Common myeloid progenitor, CD34-positive (primary cell): ENCODE measurements around the gene GPR85.
"Not testable (repeated sequence)": the region's sequence is repeated elsewhere in the genome, so short reads cannot be mapped to it uniquely, and the experiment has no call there.

Experiments
- CTCF ChIA-PET: fragments of 350-600 bp; sonication (Branson Sonifier 250); formaldehyde crosslinking; loops from one replicate; lab custom pipeline; 2021; ENCODE audit warnings: antibody characterized with exemption; lab: Charles Lee
- POLR2A ChIA-PET: fragments of 350-600 bp; sonication (Branson Sonifier 250); formaldehyde crosslinking; loops from one replicate; lab custom pipeline; 2021; ENCODE audit warnings: antibody characterized with exemption; lab: Charles Lee
- DNase-seq, 3 donors: peaks; one replicate each; pipeline versions ENCODE4 v3.0.0 to v3.0.0-alpha.2; 2013
- H3K27ac ChIP-seq, 2 experiments: 1 replicate in 1 of 2; 2 replicates in 1 of 2; pipeline ENCODE4 v1.7.0; 2013; ENCODE audit warnings: inconsistent platforms in 2 of 2, low read length in 2 of 2, mild to moderate bottlenecking in 2 of 2, low read depth in 1 of 2, moderate library complexity in 1 of 2; ENCODE audit not compliant: severe bottlenecking in 2 of 2, insufficient read depth in 1 of 2, poor library complexity in 1 of 2
- H3K27me3 ChIP-seq, 5 experiments: replicated peaks in 2 of 5; 1 replicate in 3 of 5; 2 replicates in 2 of 5; pipeline versions ENCODE4 v1.6.1 to v1.7.0; 2013; ENCODE audit warnings: low read length in 4 of 5, mild to moderate bottlenecking in 2 of 5, moderate library complexity in 2 of 5, inconsistent platforms in 1 of 5; ENCODE audit not compliant: insufficient read depth in 5 of 5, control insufficient read depth in 4 of 5
- H3K36me3 ChIP-seq, 4 experiments: 1 replicate in 2 of 4; 2 replicates in 2 of 4; pipeline versions ENCODE4 v1.6.1 to v1.7.0; 2013; ENCODE audit warnings: low read length in 3 of 4, control low read depth in 1 of 4, mild to moderate bottlenecking in 1 of 4; ENCODE audit not compliant: control insufficient read depth in 4 of 4, insufficient read depth in 4 of 4
- H3K4me1 ChIP-seq, 4 experiments: 1 replicate in 3 of 4; 2 replicates in 1 of 4; pipeline versions ENCODE4 v1.6.1 to v1.7.1; 2013; ENCODE audit warnings: low read length in 3 of 4, mild to moderate bottlenecking in 3 of 4, control low read depth in 1 of 4, inconsistent platforms in 1 of 4, moderate library complexity in 1 of 4; ENCODE audit not compliant: control insufficient read depth in 4 of 4, insufficient read depth in 4 of 4; ENCODE audit errors: control extremely low read depth in 1 of 4
- H3K4me3 ChIP-seq, 7 experiments: 1 replicate in 4 of 7; 2 replicates in 3 of 7; pipeline versions ENCODE4 v1.5.1 to v1.7.0; 2013; ENCODE audit warnings: mild to moderate bottlenecking in 7 of 7, low read length in 6 of 7, moderate library complexity in 6 of 7, inconsistent platforms in 2 of 7, low read depth in 2 of 7, control low read depth in 1 of 7; ENCODE audit not compliant: insufficient read depth in 4 of 7, control insufficient read depth in 1 of 7; ENCODE audit errors: extremely low read depth in 1 of 7
- H3K9me3 ChIP-seq, 5 experiments: 1 replicate in 4 of 5; 2 replicates in 1 of 5; pipeline versions ENCODE4 v1.6.1 to v1.7.1; 2013; ENCODE audit warnings: low read length in 4 of 5, mild to moderate bottlenecking in 2 of 5, inconsistent platforms in 1 of 5, low read depth in 1 of 5, moderate library complexity in 1 of 5; ENCODE audit not compliant: control insufficient read depth in 4 of 5, insufficient read depth in 2 of 5; ENCODE audit errors: control extremely low read depth in 1 of 5
- WGBS: methylation state at CpG from one replicate; pipeline ENCODE4 v1.1.5; 2013; ENCODE audit not compliant: insufficient coverage; 5-methylcytosine and 5-hydroxymethylcytosine counted together

Gene GPR85

DNA sequence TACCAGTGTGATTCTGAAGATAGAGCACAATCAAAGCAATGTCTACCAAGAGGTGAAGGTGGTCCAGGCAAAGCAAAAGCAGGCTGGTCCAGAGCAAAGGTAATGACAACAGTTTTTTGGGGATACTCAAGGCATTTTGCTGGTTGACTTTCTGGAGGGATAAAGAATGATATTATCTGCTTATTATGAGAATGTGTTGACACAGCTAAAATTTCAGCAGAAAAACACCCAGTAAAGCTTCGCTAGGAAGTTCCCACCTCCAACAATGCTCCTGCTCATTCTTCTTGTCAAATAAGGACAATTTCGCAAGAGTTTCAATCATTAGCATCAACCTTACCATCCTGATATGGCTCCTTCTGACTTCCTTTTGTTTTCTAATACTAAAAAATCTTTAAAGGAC lies 24.1 kb downstream of the GPR85 start:
- H3K36me3 ChIP-seq: no peaks in the 10 kb centered on the region
- no peak overlapping the region for H3K27ac ChIP-seq
- H3K27me3 ChIP-seq: peaks cover 0 to 2% (median 2%) of the 10 kb centered on the region in 5 experiments
- H3K4me3 ChIP-seq: no peak overlapping the region
- POLR2A ChIA-PET: no interaction called here
- no peaks in the 10 kb centered on the region for H3K4me1 ChIP-seq
- 90% methylated on average over 2 of the region's 2 CpGs for WGBS
- H3K9me3 ChIP-seq: no peaks in the 10 kb centered on the region
- no peak for DNase-seq
- CTCF ChIA-PET: interaction anchor here (1.2 kb wide), 1 partner anchor 93 kb away, joined by 3 read pairs; no protein-coding TSS in a partner anchor

DNA sequence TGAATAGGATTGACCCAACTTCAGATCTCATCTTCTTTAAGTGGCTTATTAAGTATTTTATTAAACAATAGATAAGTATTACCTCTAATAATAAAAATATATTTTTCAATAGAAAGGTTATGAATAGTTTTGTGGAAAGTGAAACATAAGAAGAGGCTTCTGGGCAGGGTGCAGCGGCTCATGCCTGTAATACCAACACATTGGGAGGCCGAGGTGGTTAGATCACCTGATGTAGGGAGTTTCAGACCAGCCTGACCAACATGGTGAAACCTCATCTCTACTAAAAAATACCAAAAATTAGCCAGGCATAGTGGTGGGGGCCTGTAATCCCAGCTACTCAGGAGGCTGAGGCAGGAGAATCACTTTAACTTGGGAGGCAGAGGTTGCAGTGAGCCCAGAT lies 26.5 kb downstream of the GPR85 start:
- WGBS: 83% methylated on average over 2 of the region's 2 CpGs

DNA sequence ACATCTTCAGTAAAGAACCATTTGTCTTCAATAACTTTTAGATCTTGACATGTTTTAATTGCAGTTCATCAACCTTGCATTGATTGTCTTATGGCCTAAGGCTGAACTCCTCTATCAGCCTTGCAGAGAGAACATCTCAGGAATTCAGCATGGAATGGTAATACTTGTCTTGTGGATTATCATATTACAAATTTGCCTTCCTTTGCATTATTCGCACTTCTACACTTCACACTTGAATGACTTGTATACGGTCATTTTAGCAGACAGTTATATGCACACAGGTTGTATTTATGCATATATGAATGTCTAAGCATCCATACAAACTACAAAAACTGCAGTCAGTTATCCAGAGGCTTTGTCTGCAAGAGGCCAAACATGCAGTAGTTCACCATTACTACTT lies 31.7 kb downstream of the GPR85 start:
- POLR2A ChIA-PET: no interaction called here
- Histone ChIP-seq H3K9me3 (no peaks in the 10 kb centered on the region), H3K27me3 (no peaks in the 10 kb centered on the region), H3K4me3 (no peak overlapping the region), H3K36me3 (no peaks in the 10 kb centered on the region), H3K4me1 (no peaks in the 10 kb centered on the region), H3K27ac (no peak overlapping the region)
- no CpG with 5 or more reads among the region's 2 CpGs for WGBS
- DNase-seq: no peak
- CTCF ChIA-PET: no interaction called here

More for the DNA sequence above, 26.5 kb downstream of the GPR85 start:
- ChIA-PET POLR2A (no interaction called here), CTCF (no interaction called here)
- no peak overlapping the region for H3K27ac ChIP-seq
- peaks cover 0 to 2% (median 0%) of the 10 kb centered on the region in 5 experiments for H3K27me3 ChIP-seq
- no peak for DNase-seq
- H3K4me3 ChIP-seq: no peak overlapping the region
- H3K9me3 ChIP-seq: no peaks in the 10 kb centered on the region
- H3K4me1 ChIP-seq: no peaks in the 10 kb centered on the region
- H3K36me3 ChIP-seq: no peaks in the 10 kb centered on the region

DNA sequence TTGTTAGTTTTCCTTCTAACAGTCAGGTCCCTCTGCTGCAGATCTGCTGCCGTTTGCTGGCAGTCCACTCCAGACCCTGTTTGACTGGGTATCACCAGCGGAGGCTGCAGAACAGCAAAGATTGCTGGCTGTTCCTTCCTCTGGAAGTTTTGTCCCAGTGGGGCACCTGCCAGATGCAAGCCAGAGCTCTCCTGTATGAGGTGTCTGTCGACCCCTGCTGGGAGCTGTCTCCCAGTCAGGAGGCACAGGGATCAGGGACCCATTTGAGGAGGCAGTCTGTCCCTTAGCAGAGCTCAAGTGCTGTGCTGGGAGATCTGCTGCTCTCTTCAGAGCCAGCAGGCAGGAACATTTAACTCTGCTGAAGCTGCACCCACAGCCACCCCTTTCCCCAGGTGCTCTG lies 32.4 kb downstream of the GPR85 start:
- H3K9me3 ChIP-seq, H3K27ac ChIP-seq, H3K4me1 ChIP-seq, POLR2A ChIA-PET, H3K36me3 ChIP-seq, CTCF ChIA-PET, H3K27me3 ChIP-seq, H3K4me3 ChIP-seq, DNase-seq: not testable (repeated sequence)
- WGBS: 90% methylated on average over 3 of the region's 3 CpGs

DNA sequence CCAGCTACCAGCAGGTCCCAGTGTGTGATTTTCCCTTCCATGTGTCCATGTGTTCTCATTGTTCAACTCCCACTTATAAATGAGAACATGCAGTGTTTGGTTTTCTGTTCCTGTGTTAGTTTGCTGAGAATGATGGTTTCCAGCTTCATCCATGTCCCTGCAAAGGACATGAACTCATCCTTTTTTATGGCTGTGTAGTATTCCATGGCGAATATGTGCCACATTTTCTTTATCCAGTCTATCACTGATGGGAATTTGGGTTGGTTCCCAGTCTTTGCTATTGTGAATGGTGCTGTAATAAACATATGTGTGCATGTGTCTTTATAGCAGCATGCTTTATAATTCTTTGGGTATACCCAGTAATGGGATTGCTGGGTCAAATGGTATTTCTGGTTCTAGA lies 37.4 kb downstream of the GPR85 start:
- H3K4me3 ChIP-seq, CTCF ChIA-PET, DNase-seq, H3K27ac ChIP-seq, POLR2A ChIA-PET, H3K27me3 ChIP-seq, H3K4me1 ChIP-seq, H3K9me3 ChIP-seq, H3K36me3 ChIP-seq: not testable (repeated sequence)
- no CpG with 5 or more reads among the region's 1 CpG for WGBS

DNA sequence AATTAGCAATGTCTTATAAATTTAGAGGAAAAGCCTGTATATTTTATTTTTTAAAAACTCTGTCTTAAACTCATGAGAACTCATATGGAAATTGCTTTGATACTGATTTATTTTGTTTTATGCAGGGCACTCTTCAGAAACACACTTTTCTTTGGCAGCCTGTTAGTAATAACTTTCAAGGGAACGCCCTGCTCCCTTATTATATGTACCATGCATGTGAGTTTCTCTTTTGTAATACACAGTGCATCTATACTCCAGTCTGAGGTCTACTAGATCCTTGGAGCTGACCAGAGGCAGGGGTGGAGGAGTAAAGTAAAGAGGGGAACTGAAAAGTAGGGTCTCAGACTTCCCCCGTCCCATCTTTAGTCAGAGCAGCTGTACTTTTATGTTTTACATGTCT lies 40.2 kb downstream of the GPR85 start:
- CTCF ChIA-PET: no interaction called here
- POLR2A ChIA-PET: no interaction called here
- no peak overlapping the region for H3K4me3 ChIP-seq

DNA sequence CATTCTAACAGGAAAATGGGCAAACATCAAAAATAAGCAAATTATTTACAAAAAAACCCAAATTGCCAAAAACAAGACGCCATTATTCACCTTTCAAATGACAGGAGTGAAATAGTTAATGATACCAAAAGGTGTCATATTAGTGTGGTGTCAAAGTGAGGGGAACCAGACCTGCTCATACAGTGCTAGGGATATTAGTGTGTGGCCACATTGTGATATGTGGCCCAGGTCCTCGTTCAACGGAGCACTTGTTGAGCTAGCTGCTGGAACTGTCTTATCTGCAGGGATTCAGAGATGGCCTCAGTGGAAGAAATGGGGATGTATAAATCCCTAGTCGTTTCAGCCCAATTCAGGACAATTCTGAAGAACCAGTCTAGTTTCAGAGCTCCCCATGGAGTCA lies 41.2 kb downstream of the GPR85 start:
- Histone ChIP-seq H3K36me3 (no peaks in the 10 kb centered on the region), H3K27ac (no peak overlapping the region), H3K4me1 (no peaks in the 10 kb centered on the region), H3K4me3 (no peak overlapping the region), H3K27me3 (peaks cover 0 to 8% (median 2%) of the 10 kb centered on the region in 5 experiments), H3K9me3 (no peaks in the 10 kb centered on the region)
- CTCF ChIA-PET: no interaction called here
- WGBS: 48% methylated on average over 3 of the region's 4 CpGs
- no peak for DNase-seq
- POLR2A ChIA-PET: no interaction called here

More for the DNA sequence above, 40.2 kb downstream of the GPR85 start:
- no peak overlapping the region for H3K27ac ChIP-seq
- H3K4me1 ChIP-seq: no peaks in the 10 kb centered on the region
- no peak for DNase-seq
- no peaks in the 10 kb centered on the region for H3K36me3 ChIP-seq
- no peaks in the 10 kb centered on the region for H3K9me3 ChIP-seq
- H3K27me3 ChIP-seq: peaks cover 0 to 8% (median 2%) of the 10 kb centered on the region in 5 experiments
- 0% methylated on average over 1 of the region's 2 CpGs for WGBS
